ENCODE results near the gene CGREF1. TPM values are rescaled to one million over a fixed set of nuclear protein-coding genes. Genes with fewer than 3 reads are reported as not detected.

The CGREF1 gene
- total RNA-seq, 2 experiments from 2014 or later: 3.7 to 4.3 TPM

- Mint-ChIP-seq H3K36me3 (ENCODE audit: low read depth) (no peaks in the 10 kb centered on the region), H3K4me1 (ENCODE audit: low read depth) (no peaks in the 10 kb centered on the region), H3K9me3 (no peaks in the 10 kb centered on the region), H3K27ac (no peak overlapping the region), H3K4me3 (no peak overlapping the region), H3K27me3 (no peaks in the 10 kb centered on the region)
- no peak for DNase-seq
- no peak for TF ChIP-seq CTCF (IDR thresholded peaks at IDR 0.05)
- ChIA-PET POLR2A (no interaction called here), CTCF (interaction anchor here (1.0 to 1.9 kb wide), 3 partner anchors 19 to 187 kb away, joined by 3 to 7 read pairs (median 5); no protein-coding TSS in a partner anchor)
- intact Hi-C loops (cut with micrococcal nuclease): loop anchor here (10.0 kb wide), 1 partner anchor 121 kb away; the partner anchor contains the start of genes ATRAID, CAD and SLC5A6
- no peak for ATAC-seq
Measured at GRCh38 chr2:27093430-27094352, 25.2 kb downstream of the CGREF1 start.

- H3K27me3 Mint-ChIP-seq: no peaks in the 10 kb centered on the region
- H3K27ac Mint-ChIP-seq: no peak overlapping the region
- no peak for DNase-seq
- ChIA-PET POLR2A (no interaction called here), CTCF (interaction anchor here (1.0 to 1.9 kb wide), 3 partner anchors 18 to 188 kb away, joined by 3 to 7 read pairs (median 5); no protein-coding TSS in a partner anchor)
- TF ChIP-seq CTCF (IDR thresholded peaks at IDR 0.05): no peak
- no peaks in the 10 kb centered on the region for H3K36me3 Mint-ChIP-seq (ENCODE audit: low read depth)
- no peak for ATAC-seq
- peaks cover under 1% of the 10 kb centered on the region for H3K4me1 Mint-ChIP-seq (ENCODE audit: low read depth)
- no peak overlapping the region for H3K4me3 Mint-ChIP-seq
- H3K9me3 Mint-ChIP-seq: no peaks in the 10 kb centered on the region
- intact Hi-C loops (cut with micrococcal nuclease): loop anchor here (10.0 kb wide), 1 partner anchor 122 kb away; the partner anchor contains the start of genes ATRAID, CAD and SLC5A6
Measured at GRCh38 chr2:27092696-27093429, 26.1 kb downstream of the CGREF1 start.

GRCh38 chr2:27091746-27092695, 26.9 kb downstream of the CGREF1 start:
- H3K4me3 Mint-ChIP-seq: no peak overlapping the region
- H3K27me3 Mint-ChIP-seq: no peaks in the 10 kb centered on the region
- no peaks in the 10 kb centered on the region for H3K36me3 Mint-ChIP-seq (ENCODE audit: low read depth)
- no peak overlapping the region for H3K27ac Mint-ChIP-seq
- ATAC-seq (no peak), DNase-seq (no peak)
- H3K9me3 Mint-ChIP-seq: no peaks in the 10 kb centered on the region
- H3K4me1 Mint-ChIP-seq (ENCODE audit: low read depth): peaks cover 8% of the 10 kb centered on the region
- CTCF ChIA-PET: interaction anchor here (1.6 to 1.9 kb wide), 2 partner anchors 99 to 130 kb away, joined by 3 to 5 read pairs; no protein-coding TSS in a partner anchor
- intact Hi-C loops (cut with micrococcal nuclease): loop anchor here (10.0 kb wide), 1 partner anchor 123 kb away; the partner anchor contains the start of genes ATRAID, CAD and SLC5A6
- POLR2A ChIA-PET: no interaction called here
- TF ChIP-seq CTCF (IDR thresholded peaks at IDR 0.05): no peak

GRCh38 chr2:27089111-27089954, 29.6 kb downstream of the CGREF1 start:
- ChIA-PET CTCF (interaction anchor here (1.6 kb wide), 1 partner anchor 191 kb away, joined by 5 read pairs; no protein-coding TSS in a partner anchor), POLR2A (interaction anchor here (0.6 kb wide), 2 partner anchors 339 to 1458 kb away, joined by 3 to 4 read pairs; partner anchors contain the start of gene NRBP1)
- H3K27me3 Mint-ChIP-seq: no peaks in the 10 kb centered on the region
- H3K27ac Mint-ChIP-seq: no peak overlapping the region
- peaks cover 14% of the 10 kb centered on the region for H3K4me1 Mint-ChIP-seq (ENCODE audit: low read depth)
- intact Hi-C loops (cut with micrococcal nuclease): loop anchor here (5.0 kb wide), 1 partner anchor 127 kb away; no protein-coding TSS in a partner anchor
- H3K36me3 Mint-ChIP-seq (ENCODE audit: low read depth): no peaks in the 10 kb centered on the region
- TF ChIP-seq CTCF (IDR thresholded peaks at IDR 0.05): no peak
- H3K9me3 Mint-ChIP-seq: no peaks in the 10 kb centered on the region
- no peak for ATAC-seq
- no peak overlapping the region for H3K4me3 Mint-ChIP-seq
- no peak for DNase-seq

All from activated CD8-positive, alpha-beta T cell treated with anti-CD3 and anti-CD28 coated beads for 36 hours (primary cell).